C1 segment of cervical spinal cord (tissue), 14 donors: Measurements from ENCODE around the gene GTSF1L.

Experiments
- DNase-seq, 14 donors: peaks; one replicate each; lab custom pipeline; 2025; lab: John Stamatoyannopoulos, UW

The GTSF1L gene

GRCh38 chr20:43716757-43717615, 9.8 kb downstream of the GTSF1L start:
- DNase-seq = no peak

GRCh38 chr20:43716123-43716522, 10.7 kb downstream of the GTSF1L start:
- no peak for DNase-seq

- DNase-seq = no peak
Observed at GRCh38 chr20:43715511-43715910, 11.3 kb downstream of the GTSF1L start.

- DNase-seq = no peak
Observed at GRCh38 chr20:43715044-43715443, 11.8 kb downstream of the GTSF1L start.

- DNase-seq = no peak
Observed at GRCh38 chr20:43711098-43711654, 15.6 kb downstream of the GTSF1L start.

GRCh38 chr20:43710370-43711044, 16.3 kb downstream of the GTSF1L start:
- DNase-seq = no peak

GRCh38 chr20:43702502-43702901, 24.3 kb downstream of the GTSF1L start:
- no peak for DNase-seq

GRCh38 chr20:43700627-43701026, 26.2 kb downstream of the GTSF1L start:
- no peak for DNase-seq

- DNase-seq = no peak
Observed at GRCh38 chr20:43699941-43700565, 26.7 kb downstream of the GTSF1L start.

- DNase-seq = no peak
Observed at GRCh38 chr20:43695571-43695970, 31.2 kb downstream of the GTSF1L start.

- no peak for DNase-seq
Observed at GRCh38 chr20:43694763-43695162, 32.0 kb downstream of the GTSF1L start.

GRCh38 chr20:43691928-43692524, 34.8 kb downstream of the GTSF1L start:
- peak in 2 of 14 donors; percentile 1 to 3 for DNase-seq

GRCh38 chr20:43690943-43691598, 35.7 kb downstream of the GTSF1L start:
- no peak for DNase-seq

- DNase-seq = no peak
Observed at GRCh38 chr20:43689165-43689564, 37.6 kb downstream of the GTSF1L start.

- no peak for DNase-seq
Observed at GRCh38 chr20:43686820-43687219, 40.0 kb downstream of the GTSF1L start.

GRCh38 chr20:43682446-43682845, 44.4 kb downstream of the GTSF1L start:
- no peak for DNase-seq

GRCh38 chr20:43681991-43682410, 44.8 kb downstream of the GTSF1L start:
- DNase-seq = no peak

GRCh38 chr20:43681468-43681942, 45.3 kb downstream of the GTSF1L start:
- DNase-seq = peak in 1 of 14 donors; percentile 3

GRCh38 chr20:43680981-43681380, 45.8 kb downstream of the GTSF1L start:
- DNase-seq = no peak

GRCh38 chr20:43676368-43676767, 50.4 kb downstream of the GTSF1L start:
- no peak for DNase-seq
